Vagina (tissue), 2 donors: Measurements from ENCODE around the gene TTC32. TPM values are rescaled to one million over a fixed set of nuclear protein-coding genes. Genes with fewer than 3 reads are reported as not detected.

Experiments
- DNase-seq, 2 donors: peaks; one replicate each; pipeline ENCODE4 v3.0.0-alpha.2; 2017; ENCODE audit errors: extremely low spot score in 2 of 2
- H3K27ac ChIP-seq: fragments of 200-600 bp; sonication (generic); one replicate; pipeline ENCODE4 v1.5.1; 2019
- H3K27me3 ChIP-seq: fragments of 200-600 bp; sonication (generic); one replicate; pipeline ENCODE4 v1.5.1; 2019
- H3K36me3 ChIP-seq, 2 donors: fragments of 200-600 bp; sonication (generic); one replicate each; pipeline ENCODE4 v1.5.1; 2017 to 2019
- H3K4me1 ChIP-seq: fragments of 200-600 bp; sonication (generic); one replicate; pipeline ENCODE4 v1.5.1; 2019
- H3K4me3 ChIP-seq, 2 donors: fragments of 200-600 bp; sonication (generic); 1 replicate in 1 of 2; 2 replicates in 1 of 2; pipeline ENCODE4 v1.5.1; 2016 to 2019
- H3K9me3 ChIP-seq: fragments of 200-600 bp; sonication (generic); one replicate; pipeline ENCODE4 v1.5.1; 2019
- POLR2A ChIP-seq, 2 donors: fragments of 450-650 bp; IDR thresholded peaks; one replicate each; pipeline ENCODE4 v1.6.1; 2017; ENCODE audit warnings: antibody characterized with exemption in 2 of 2, mild to moderate bottlenecking in 2 of 2, moderate library complexity in 2 of 2
- POLR2AphosphoS5 ChIP-seq, 2 donors: sonication (generic); formaldehyde crosslinking; IDR thresholded peaks; one replicate each; pipeline ENCODE4 v1.9.0; 2017; ENCODE audit warnings: antibody characterized with exemption in 2 of 2, mild to moderate bottlenecking in 2 of 2, low read depth in 1 of 2; ENCODE audit not compliant: insufficient read depth in 1 of 2
- intact Hi-C: fragments of 100-400 bp; cut with DNase I; formaldehyde crosslinking; loops from one replicate; pipeline ENCODE4 v1.15.1; 2023
- total RNA-seq: library from RNA; depleted of rRNA; stranded (reverse); fragments of >200 nt; gene quantifications from one replicate; pipeline ENCODE4 v1.2.3, GENCODE V29; 2016
- TF ChIP-seq, protein P1 (sequence below), 3 experiments: fragments of 450-650 bp in 2 of 3; fragments of 200-600 bp in 1 of 3; sonication (generic) in 1 of 3; IDR thresholded peaks; one replicate each; pipeline ENCODE4 v1.5.1; 2017 to 2019; ENCODE audit warnings: antibody characterized with exemption in 3 of 3, mild to moderate bottlenecking in 2 of 3, moderate library complexity in 2 of 3

The TTC32 gene
- total RNA-seq, 1 donor from 2014 or later: 15.2 TPM

DNA sequence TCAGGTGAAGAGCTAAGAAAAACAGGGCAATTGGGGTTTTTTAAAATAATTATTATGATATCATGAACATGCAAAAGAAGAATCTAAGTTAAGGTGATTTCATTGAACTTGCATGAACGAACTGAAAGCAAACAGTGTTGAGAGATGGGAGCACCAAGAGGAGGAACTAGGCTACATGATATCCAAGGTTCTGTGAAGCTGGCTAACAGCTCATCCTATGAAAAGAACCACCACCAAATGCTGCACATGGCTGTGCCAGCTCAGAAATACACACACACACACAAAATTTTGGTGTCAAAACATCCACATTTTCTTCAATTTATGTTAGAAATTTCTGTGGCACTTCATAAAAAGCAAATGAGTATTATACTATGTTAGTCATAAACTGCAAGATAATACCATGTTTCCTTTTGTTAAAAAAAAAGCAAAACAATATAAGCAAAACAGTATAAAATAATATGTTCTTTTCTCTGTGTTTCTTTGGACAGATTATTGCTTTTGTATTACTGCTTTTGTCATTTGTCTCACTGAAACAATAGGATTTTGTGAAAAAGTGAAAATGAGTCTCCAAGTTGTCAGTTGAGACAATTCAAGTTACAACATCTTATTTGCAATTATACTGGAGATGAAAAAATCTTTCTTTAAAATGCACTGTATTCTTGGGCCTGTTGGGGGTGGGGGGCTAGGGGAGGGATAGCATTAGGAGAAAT, 12.6 kb upstream of the TTC32 start:
- no peak for TF ChIP-seq POLR2A (IDR thresholded peaks at IDR 0.05)
- TF ChIP-seq, protein P1, sequence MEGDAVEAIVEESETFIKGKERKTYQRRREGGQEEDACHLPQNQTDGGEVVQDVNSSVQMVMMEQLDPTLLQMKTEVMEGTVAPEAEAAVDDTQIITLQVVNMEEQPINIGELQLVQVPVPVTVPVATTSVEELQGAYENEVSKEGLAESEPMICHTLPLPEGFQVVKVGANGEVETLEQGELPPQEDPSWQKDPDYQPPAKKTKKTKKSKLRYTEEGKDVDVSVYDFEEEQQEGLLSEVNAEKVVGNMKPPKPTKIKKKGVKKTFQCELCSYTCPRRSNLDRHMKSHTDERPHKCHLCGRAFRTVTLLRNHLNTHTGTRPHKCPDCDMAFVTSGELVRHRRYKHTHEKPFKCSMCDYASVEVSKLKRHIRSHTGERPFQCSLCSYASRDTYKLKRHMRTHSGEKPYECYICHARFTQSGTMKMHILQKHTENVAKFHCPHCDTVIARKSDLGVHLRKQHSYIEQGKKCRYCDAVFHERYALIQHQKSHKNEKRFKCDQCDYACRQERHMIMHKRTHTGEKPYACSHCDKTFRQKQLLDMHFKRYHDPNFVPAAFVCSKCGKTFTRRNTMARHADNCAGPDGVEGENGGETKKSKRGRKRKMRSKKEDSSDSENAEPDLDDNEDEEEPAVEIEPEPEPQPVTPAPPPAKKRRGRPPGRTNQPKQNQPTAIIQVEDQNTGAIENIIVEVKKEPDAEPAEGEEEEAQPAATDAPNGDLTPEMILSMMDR (IDR thresholded peaks at IDR 0.05): no peak
- no peak for TF ChIP-seq POLR2AphosphoS5 (IDR thresholded peaks at IDR 0.05; ENCODE audit: insufficient read depth in 1 of 2, low read depth in 1 of 2)
- Histone ChIP-seq H3K4me1 (no peaks in the 10 kb centered on the region), H3K4me3 (no peak overlapping the region), H3K27ac (no peak overlapping the region), H3K27me3 (no peaks in the 10 kb centered on the region), H3K9me3 (no peaks in the 10 kb centered on the region), H3K36me3 (no peaks in the 10 kb centered on the region)
- DNase-seq: no peak
- intact Hi-C loops: no loop called here

DNA sequence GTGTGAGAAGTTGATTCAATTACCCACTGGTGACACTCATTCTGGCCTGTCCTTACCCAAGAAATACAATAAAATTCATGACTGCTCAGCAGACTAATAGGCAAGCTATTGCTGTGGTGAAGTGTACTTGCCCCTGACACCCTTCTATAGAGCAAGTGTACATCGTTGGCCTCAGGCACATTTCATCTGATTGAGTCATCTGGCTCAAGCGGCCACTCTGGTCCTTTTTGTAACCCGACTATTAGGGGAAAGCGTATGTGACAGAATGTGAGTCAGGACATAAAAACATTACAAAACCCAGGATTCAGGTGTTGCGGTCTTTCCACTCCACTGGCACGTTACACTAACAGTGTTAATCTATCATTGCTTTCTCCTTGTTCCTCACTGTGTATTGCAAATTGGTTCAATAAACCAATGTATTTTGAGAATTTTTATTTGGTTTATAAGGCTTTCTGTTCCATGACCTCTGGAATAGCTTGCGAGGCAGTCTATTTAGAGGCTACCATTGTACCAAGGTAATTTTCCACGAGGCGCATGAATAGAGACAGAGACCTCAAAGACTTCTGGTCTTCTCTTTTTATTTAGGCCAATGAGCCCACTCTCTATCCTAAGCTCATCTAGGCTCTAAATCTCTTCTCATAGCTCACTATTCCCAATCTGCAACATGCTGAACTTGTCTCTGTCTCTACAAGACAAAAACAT, 10.2 kb upstream of the TTC32 start:
- no peak for DNase-seq
- Histone ChIP-seq H3K36me3 (no peaks in the 10 kb centered on the region), H3K9me3 (no peaks in the 10 kb centered on the region), H3K27ac (no peak overlapping the region), H3K4me3 (no peak overlapping the region), H3K27me3 (no peaks in the 10 kb centered on the region), H3K4me1 (no peaks in the 10 kb centered on the region)
- TF ChIP-seq, protein P1 (IDR thresholded peaks at IDR 0.05): no peak
- TF ChIP-seq POLR2A (IDR thresholded peaks at IDR 0.05) (no peak), POLR2AphosphoS5 (IDR thresholded peaks at IDR 0.05; ENCODE audit: insufficient read depth in 1 of 2, low read depth in 1 of 2) (no peak)
- intact Hi-C loops: no loop called here

DNA sequence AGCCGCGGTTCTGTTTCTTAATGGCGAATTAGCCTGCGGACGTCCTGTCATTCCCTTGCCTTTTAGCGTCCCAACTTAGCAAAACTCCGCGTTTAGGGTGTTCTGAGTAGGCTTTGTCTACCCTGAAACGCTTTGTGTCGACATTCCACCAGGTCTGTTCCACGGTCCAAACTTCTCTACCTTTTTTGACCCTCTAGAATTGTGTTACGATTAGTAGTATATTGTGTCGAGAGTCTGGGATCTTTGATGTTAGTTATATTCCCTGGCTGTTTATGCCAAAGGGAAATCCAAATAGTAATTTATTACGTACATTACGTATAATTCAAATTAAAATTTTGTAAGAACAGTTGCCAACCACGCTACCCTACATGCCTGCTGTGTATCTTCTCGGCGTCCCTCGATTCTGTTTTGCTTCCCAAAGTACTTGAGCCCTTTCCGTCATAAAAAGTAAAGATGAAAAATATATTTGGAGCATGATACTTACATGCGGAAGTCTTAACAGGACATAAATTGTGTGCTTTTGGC, 495 bp upstream of the TTC32 start:
- intact Hi-C loops: no loop called here
- H3K9me3 ChIP-seq: no peaks in the 10 kb centered on the region

DNA sequence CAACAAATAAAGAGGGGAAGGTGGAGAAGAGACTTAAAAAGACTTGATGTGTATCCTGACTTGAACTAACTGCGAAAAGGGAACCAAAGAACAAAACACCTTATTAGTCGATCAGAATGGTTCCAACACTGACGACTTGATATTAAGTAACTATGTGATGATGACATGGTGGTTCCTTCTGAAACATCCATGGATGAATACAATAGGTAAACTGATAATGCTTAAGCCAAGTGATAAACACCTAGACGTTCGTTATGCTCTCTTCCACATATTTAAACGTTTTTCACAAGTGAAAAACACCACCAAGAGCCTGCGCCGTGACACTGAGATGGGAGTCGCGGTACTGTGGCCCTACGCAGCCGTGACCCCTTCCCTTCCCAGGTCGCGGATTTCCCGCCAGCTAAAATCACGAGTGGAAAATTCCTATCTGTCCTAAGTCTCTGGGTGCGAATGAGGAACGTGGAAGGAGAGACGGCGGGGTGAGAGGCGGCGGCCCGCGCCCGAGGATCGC, 797 bp downstream of the TTC32 start:
- intact Hi-C loops: no loop called here
- Histone ChIP-seq H3K9me3 (no peaks in the 10 kb centered on the region), H3K27ac (peak overlapping the region; percentile 94), H3K4me1 (peaks cover 35% of the 10 kb centered on the region), H3K27me3 (no peaks in the 10 kb centered on the region), H3K4me3 (peak overlapping the region; percentile 61 to 94), H3K36me3 (no peaks in the 10 kb centered on the region)
- no peak for DNase-seq
- TF ChIP-seq POLR2AphosphoS5 (IDR thresholded peaks at IDR 0.05; ENCODE audit: insufficient read depth in 1 of 2, low read depth in 1 of 2) (no peak), POLR2A (IDR thresholded peaks at IDR 0.05) (no peak)
- TF ChIP-seq, protein P1 (IDR thresholded peaks at IDR 0.05): no peak

More for the DNA sequence above, 495 bp upstream of the TTC32 start:
- Histone ChIP-seq H3K4me1 (peaks cover 33% of the 10 kb centered on the region), H3K27ac (peak overlapping the region; percentile 94), H3K4me3 (peak overlapping the region; percentile 61 to 94), H3K36me3 (no peaks in the 10 kb centered on the region), H3K27me3 (no peaks in the 10 kb centered on the region)
- TF ChIP-seq, protein P1 (IDR thresholded peaks at IDR 0.05): no peak
- TF ChIP-seq POLR2A (IDR thresholded peaks at IDR 0.05) (no peak), POLR2AphosphoS5 (IDR thresholded peaks at IDR 0.05; ENCODE audit: insufficient read depth in 1 of 2, low read depth in 1 of 2) (no peak)
- DNase-seq: no peak
